ENCODE data around the gene BCL2L2. TPM values are rescaled to one million over a fixed set of nuclear protein-coding genes. Genes with fewer than 3 reads are reported as not detected.

The BCL2L2 gene
- total RNA-seq, 1 experiment from 2014 or later, result 21.3 TPM

- Mint-ChIP-seq H3K4me1 (ENCODE audit: low read depth, unreplicated experiment) (peaks cover 22% of the 10 kb centered on the region), H3K9me3 (ENCODE audit: low read depth, unreplicated experiment) (no peaks in the 10 kb centered on the region), H3K36me3 (ENCODE audit: insufficient read depth, unreplicated experiment) (peaks cover 14% of the 10 kb centered on the region), H3K27ac (ENCODE audit: unreplicated experiment) (peak overlapping the region; percentile 27), H3K27me3 (ENCODE audit: unreplicated experiment) (no peaks in the 10 kb centered on the region), H3K4me3 (ENCODE audit: low read depth, unreplicated experiment) (no peak overlapping the region)
- TF ChIP-seq CTCF (IDR thresholded peaks at IDR 0.05; ENCODE audit: unreplicated experiment), result peak; percentile 79
- CTCF ChIA-PET, result interaction anchor here (0.6 to 0.7 kb wide), 3 partner anchors 11 to 349 kb away, joined by 3 to 8 read pairs (median 5); partner anchors contain the start of gene BCL2L2
- BruUV-seq (replicated peaks), result no TSS peak
- peak; percentile 49 for DNase-seq
- intact Hi-C loops (cut with micrococcal nuclease; ENCODE audit: unreplicated experiment), result no loop called here
Observed at GRCh38 chr14:23294734-23295561, 11.7 kb upstream of the BCL2L2 start.

GRCh38 chr14:23296012-23296777 is 10.4 kb upstream of the BCL2L2 start:
- CTCF ChIA-PET, result no interaction called here
- Mint-ChIP-seq H3K27ac (ENCODE audit: unreplicated experiment) (no peak overlapping the region), H3K4me3 (ENCODE audit: low read depth, unreplicated experiment) (no peak overlapping the region), H3K9me3 (ENCODE audit: low read depth, unreplicated experiment) (no peaks in the 10 kb centered on the region), H3K27me3 (ENCODE audit: unreplicated experiment) (no peaks in the 10 kb centered on the region), H3K36me3 (ENCODE audit: insufficient read depth, unreplicated experiment) (peaks cover 22% of the 10 kb centered on the region), H3K4me1 (ENCODE audit: low read depth, unreplicated experiment) (peaks cover 25% of the 10 kb centered on the region)
- DNase-seq, result no peak
- no TSS peak for BruUV-seq (replicated peaks)
- TF ChIP-seq CTCF (IDR thresholded peaks at IDR 0.05; ENCODE audit: unreplicated experiment), result no peak
- intact Hi-C loops (cut with micrococcal nuclease; ENCODE audit: unreplicated experiment), result no loop called here

- BruUV-seq (replicated peaks), result no TSS peak
- no peak for DNase-seq
Observed at GRCh38 chr14:23297096-23297495, 9.5 kb upstream of the BCL2L2 start.

More at GRCh38 chr14:23297096-23297495, 9.5 kb upstream of the BCL2L2 start:
- no peak for TF ChIP-seq CTCF (IDR thresholded peaks at IDR 0.05; ENCODE audit: unreplicated experiment)
- peaks cover 31% of the 10 kb centered on the region for H3K36me3 Mint-ChIP-seq (ENCODE audit: insufficient read depth, unreplicated experiment)
- H3K9me3 Mint-ChIP-seq (ENCODE audit: low read depth, unreplicated experiment), result no peaks in the 10 kb centered on the region
- peaks cover 25% of the 10 kb centered on the region for H3K4me1 Mint-ChIP-seq (ENCODE audit: low read depth, unreplicated experiment)
- no peak overlapping the region for H3K4me3 Mint-ChIP-seq (ENCODE audit: low read depth, unreplicated experiment)
- intact Hi-C loops (cut with micrococcal nuclease; ENCODE audit: unreplicated experiment), result no loop called here
- CTCF ChIA-PET, result no interaction called here
- no peak overlapping the region for H3K27ac Mint-ChIP-seq (ENCODE audit: unreplicated experiment)
- no peaks in the 10 kb centered on the region for H3K27me3 Mint-ChIP-seq (ENCODE audit: unreplicated experiment)
